ENCODE data around the gene KCNT1. TPM values are rescaled to one million over a fixed set of nuclear protein-coding genes. Genes with fewer than 3 reads are reported as not detected.

KCNT1 gene
- total RNA-seq, 1 experiment from 2014 or later, result not detected

GRCh38 chr9:135698767-135699166, 3.2 kb upstream of the KCNT1 start:
- H3K4me1 ChIP-seq (ENCODE audit: insufficient read depth, low read length, poor library complexity, severe bottlenecking), result peaks cover 5% of the 10 kb centered on the region
- no TSS peak for BruUV-seq (replicated peaks)
- TF ChIP-seq EZH2 (IDR thresholded peaks at IDR 0.05; ENCODE audit: borderline replicate concordance, low read depth, low read length, poor library complexity, severe bottlenecking) (no peak), CTCF (conservative IDR thresholded peaks at IDR 0.05; ENCODE audit: low read depth, low read length) (no peak)
- no peak overlapping the region for H3K4me3 ChIP-seq (ENCODE audit: low read depth, low read length, poor library complexity, severe bottlenecking)
- intact Hi-C loops (cut with micrococcal nuclease; ENCODE audit: unreplicated experiment), result no loop called here
- H3K27ac ChIP-seq (ENCODE audit: low read depth, low read length, poor library complexity, severe bottlenecking), result no peak overlapping the region
- CTCF ChIA-PET, result no interaction called here
- no peak for DNase-seq (ENCODE audit: low spot score)
- no peaks in the 10 kb centered on the region for H3K27me3 ChIP-seq (replicated peaks; ENCODE audit: insufficient read depth, low read depth, low read length, poor library complexity)
- H3K9me3 ChIP-seq (ENCODE audit: low read depth, low read length, poor library complexity, severe bottlenecking), result no peaks in the 10 kb centered on the region
- POLR2A ChIA-PET (ENCODE audit: low non-redundant PET), result no interaction called here
- H3K36me3 ChIP-seq (ENCODE audit: insufficient read depth, low read length, poor library complexity, severe bottlenecking), result no peaks in the 10 kb centered on the region

GRCh38 chr9:135699440-135699839, 2.5 kb upstream of the KCNT1 start, which contains the start of gene SOHLH1:
Gene SOHLH1, minus strand, starts transcription at chr9:135699481. Its CDS starts 14 bp downstream, at chr9:135699467.
- no peak within 1 kb of the TSS for H3K27ac ChIP-seq (ENCODE audit: low read depth, low read length, poor library complexity, severe bottlenecking)
- no peak within 1 kb of the TSS for H3K4me3 ChIP-seq (ENCODE audit: low read depth, low read length, poor library complexity, severe bottlenecking)
- no peaks in the 10 kb centered on the region for H3K27me3 ChIP-seq (replicated peaks; ENCODE audit: insufficient read depth, low read depth, low read length, poor library complexity)
- no TSS peak for BruUV-seq (replicated peaks)
- intact Hi-C loops (cut with micrococcal nuclease; ENCODE audit: unreplicated experiment), result no loop called here
- CTCF ChIA-PET, result no interaction called here
- no peaks in the 10 kb centered on the region for H3K9me3 ChIP-seq (ENCODE audit: low read depth, low read length, poor library complexity, severe bottlenecking)
- H3K36me3 ChIP-seq (ENCODE audit: insufficient read depth, low read length, poor library complexity, severe bottlenecking), result no peaks in the 10 kb centered on the region
- no peak for TF ChIP-seq CTCF (conservative IDR thresholded peaks at IDR 0.05; ENCODE audit: low read depth, low read length)
- no peak for TF ChIP-seq EZH2 (IDR thresholded peaks at IDR 0.05; ENCODE audit: borderline replicate concordance, low read depth, low read length, poor library complexity, severe bottlenecking)
- H3K4me1 ChIP-seq (ENCODE audit: insufficient read depth, low read length, poor library complexity, severe bottlenecking), result peaks cover 5% of the 10 kb centered on the region
- POLR2A ChIA-PET (ENCODE audit: low non-redundant PET), result no interaction called here
- DNase-seq (ENCODE audit: low spot score), result no peak

DNA sequence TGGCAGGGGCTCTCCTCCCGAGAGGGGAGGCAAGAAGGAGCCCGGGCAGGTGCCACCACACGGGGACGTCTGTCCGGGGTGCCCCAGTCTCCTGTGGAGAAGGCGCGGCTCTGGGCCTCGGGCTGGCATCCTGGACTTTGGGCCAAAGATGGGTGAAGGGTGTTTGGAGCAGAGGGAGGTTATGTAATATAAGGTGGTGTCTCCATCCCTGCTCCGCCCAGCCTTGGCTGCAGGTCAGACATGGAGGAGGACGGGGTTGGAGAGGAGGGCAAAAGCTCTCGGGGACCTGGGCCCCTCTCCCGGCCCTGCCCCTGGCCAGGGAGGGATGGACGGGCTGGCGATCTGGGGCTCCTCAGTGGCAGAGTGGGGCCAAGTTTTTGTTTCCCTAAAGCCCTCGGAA, 1.5 kb upstream of the KCNT1 start:
- ChIA-PET CTCF (no interaction called here), POLR2A (ENCODE audit: low non-redundant PET) (no interaction called here)
- no peak overlapping the region for H3K4me3 ChIP-seq (ENCODE audit: low read depth, low read length, poor library complexity, severe bottlenecking)
- TF ChIP-seq EZH2 (IDR thresholded peaks at IDR 0.05; ENCODE audit: borderline replicate concordance, low read depth, low read length, poor library complexity, severe bottlenecking), result no peak
- TF ChIP-seq CTCF (conservative IDR thresholded peaks at IDR 0.05; ENCODE audit: low read depth, low read length), result no peak
- intact Hi-C loops (cut with micrococcal nuclease; ENCODE audit: unreplicated experiment), result no loop called here
- H3K27ac ChIP-seq (ENCODE audit: low read depth, low read length, poor library complexity, severe bottlenecking), result no peak overlapping the region
- H3K9me3 ChIP-seq (ENCODE audit: low read depth, low read length, poor library complexity, severe bottlenecking), result no peaks in the 10 kb centered on the region
- H3K36me3 ChIP-seq (ENCODE audit: insufficient read depth, low read length, poor library complexity, severe bottlenecking), result no peaks in the 10 kb centered on the region
- peaks cover 5% of the 10 kb centered on the region for H3K4me1 ChIP-seq (ENCODE audit: insufficient read depth, low read length, poor library complexity, severe bottlenecking)
- H3K27me3 ChIP-seq (replicated peaks; ENCODE audit: insufficient read depth, low read depth, low read length, poor library complexity), result no peaks in the 10 kb centered on the region
- no peak for DNase-seq (ENCODE audit: low spot score)
- BruUV-seq (replicated peaks), result no TSS peak
